GM13977 (cell line): Measurements from ENCODE around the gene DGCR8.

ENCODE experiments used
- DNase-seq: peaks from one replicate; pipeline ENCODE4 v3.0.0; 2012; ENCODE audit warnings: low spot score
- in situ Hi-C: fragments of 300-500 bp; cut with MboI; formaldehyde crosslinking; loops from one replicate; pipeline ENCODE4 v1.12.0; 2022; ENCODE audit warnings: low sequenced_read_pairs, low pct_unique_long_range_greater_than_20kb, mixed read lengths, inconsistent platforms; ENCODE audit not compliant: unreplicated experiment
- TF ChIP-seq, protein P1 (sequence below): IDR thresholded peaks from 2 replicates; pipeline ENCODE4 v1.5.1; 2012; ENCODE audit warnings: mild to moderate bottlenecking, control low read depth; ENCODE audit not compliant: insufficient read depth; ENCODE audit errors: extremely low read depth, missing control alignments

DGCR8 gene

DNA sequence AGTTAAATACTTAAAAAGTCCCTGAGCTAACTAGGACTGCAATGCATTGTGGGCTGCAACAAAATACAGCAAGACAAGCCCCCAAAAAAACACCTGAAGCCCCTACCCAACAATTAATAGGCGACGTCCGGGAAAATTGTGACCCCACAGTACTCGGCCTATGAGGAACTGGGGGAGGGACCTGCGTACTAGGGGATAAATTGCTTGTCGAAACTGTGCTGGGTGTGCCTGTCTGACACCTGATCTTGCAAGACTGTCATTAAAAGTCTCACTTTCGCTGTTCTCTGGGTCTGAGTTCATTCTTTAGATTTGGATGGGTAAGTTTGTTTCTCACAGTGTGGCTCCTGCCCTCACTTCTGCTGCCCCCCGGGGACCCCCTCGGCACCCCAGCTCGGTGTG is 44.0 kb upstream of the DGCR8 start:
- TF ChIP-seq, protein P1, sequence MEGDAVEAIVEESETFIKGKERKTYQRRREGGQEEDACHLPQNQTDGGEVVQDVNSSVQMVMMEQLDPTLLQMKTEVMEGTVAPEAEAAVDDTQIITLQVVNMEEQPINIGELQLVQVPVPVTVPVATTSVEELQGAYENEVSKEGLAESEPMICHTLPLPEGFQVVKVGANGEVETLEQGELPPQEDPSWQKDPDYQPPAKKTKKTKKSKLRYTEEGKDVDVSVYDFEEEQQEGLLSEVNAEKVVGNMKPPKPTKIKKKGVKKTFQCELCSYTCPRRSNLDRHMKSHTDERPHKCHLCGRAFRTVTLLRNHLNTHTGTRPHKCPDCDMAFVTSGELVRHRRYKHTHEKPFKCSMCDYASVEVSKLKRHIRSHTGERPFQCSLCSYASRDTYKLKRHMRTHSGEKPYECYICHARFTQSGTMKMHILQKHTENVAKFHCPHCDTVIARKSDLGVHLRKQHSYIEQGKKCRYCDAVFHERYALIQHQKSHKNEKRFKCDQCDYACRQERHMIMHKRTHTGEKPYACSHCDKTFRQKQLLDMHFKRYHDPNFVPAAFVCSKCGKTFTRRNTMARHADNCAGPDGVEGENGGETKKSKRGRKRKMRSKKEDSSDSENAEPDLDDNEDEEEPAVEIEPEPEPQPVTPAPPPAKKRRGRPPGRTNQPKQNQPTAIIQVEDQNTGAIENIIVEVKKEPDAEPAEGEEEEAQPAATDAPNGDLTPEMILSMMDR: no peak
- in situ Hi-C loops: no loop called here
- DNase-seq: no peak

DNA sequence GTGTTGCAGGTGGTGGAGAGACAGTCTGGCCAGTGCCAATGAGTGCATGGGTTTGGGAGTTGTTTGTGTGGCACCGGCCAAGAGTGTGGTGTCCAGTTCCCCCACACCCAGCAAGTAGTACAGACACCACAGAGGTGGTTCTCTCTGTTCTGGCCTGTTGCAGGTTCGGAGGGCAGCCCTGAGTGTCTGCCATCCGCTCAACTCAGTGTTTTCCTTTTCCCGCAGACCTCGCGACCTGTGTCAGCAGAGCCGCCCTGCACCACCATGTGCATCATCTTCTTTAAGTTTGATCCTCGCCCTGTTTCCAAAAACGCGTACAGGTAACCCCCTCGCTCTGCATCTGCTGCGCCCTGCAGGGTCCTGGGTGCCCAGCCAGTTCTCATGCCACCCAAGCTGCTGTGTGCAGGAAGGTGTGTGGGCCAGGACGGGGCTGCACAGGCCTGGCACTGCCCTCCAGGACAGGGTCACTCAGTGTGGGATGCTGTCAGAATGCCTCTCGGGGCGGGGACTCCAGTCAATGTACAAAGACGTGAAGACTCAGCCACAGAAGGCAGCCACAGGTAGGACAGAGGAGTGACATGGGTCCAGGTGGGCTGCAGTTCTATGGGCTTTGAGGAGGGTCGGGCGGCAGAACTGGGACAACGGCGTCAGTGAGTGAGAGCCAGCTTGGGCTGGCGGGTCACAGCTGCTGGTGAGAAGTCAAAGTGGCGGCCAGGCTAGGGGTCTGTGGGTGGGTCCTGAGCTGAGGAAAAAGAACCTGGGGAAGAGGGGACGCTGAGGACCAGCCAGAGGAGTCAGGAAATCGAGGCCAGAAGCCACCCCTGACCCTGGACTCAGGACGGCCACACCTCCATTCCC is 43.3 kb upstream of the DGCR8 start:
- TF ChIP-seq, protein P1: no peak
- DNase-seq: no peak
- in situ Hi-C loops: no loop called here

DNA sequence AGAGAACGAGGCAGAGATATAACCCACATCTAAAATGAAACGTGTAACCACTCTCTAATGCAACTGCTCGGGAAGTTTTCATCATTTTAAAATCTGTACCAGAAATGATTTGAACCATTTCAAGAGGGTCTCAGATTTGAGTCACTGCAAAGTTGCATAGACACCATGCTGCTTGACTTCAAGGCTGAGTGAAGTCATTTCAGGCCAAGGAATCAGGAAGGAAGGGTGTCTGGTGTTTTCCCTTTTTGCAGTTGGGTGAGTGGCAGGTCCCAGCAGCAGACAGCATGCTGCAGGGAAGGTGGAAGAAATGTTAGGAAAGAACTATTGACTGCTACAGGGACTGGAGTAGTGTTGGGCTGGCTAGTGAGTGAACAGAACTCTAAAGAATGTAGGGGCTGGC is 42.6 kb upstream of the DGCR8 start:
- TF ChIP-seq, protein P1: no peak
- no peak for DNase-seq
- in situ Hi-C loops: no loop called here

DNA sequence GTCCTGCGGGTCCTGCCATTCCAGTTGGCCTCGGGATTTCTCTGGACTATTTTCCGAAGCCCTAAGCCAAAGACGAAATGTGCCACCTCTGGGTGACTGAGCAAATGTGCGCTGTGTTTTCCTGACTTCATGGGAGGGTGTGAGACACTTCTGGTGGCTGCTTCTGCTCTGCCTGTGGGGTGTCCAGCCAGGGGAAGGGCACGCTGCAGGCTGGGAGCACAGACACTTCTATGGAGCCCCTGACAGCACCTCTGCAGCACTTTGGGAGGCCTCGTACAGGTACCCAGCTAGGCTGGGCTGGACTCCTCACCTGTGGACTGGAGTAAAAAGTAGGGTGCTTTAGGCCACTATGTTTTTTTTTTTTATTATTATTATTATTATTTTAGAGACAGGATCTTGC is 41.5 kb upstream of the DGCR8 start:
- in situ Hi-C loops: no loop called here
- no peak for DNase-seq
- TF ChIP-seq, protein P1: no peak

DNA sequence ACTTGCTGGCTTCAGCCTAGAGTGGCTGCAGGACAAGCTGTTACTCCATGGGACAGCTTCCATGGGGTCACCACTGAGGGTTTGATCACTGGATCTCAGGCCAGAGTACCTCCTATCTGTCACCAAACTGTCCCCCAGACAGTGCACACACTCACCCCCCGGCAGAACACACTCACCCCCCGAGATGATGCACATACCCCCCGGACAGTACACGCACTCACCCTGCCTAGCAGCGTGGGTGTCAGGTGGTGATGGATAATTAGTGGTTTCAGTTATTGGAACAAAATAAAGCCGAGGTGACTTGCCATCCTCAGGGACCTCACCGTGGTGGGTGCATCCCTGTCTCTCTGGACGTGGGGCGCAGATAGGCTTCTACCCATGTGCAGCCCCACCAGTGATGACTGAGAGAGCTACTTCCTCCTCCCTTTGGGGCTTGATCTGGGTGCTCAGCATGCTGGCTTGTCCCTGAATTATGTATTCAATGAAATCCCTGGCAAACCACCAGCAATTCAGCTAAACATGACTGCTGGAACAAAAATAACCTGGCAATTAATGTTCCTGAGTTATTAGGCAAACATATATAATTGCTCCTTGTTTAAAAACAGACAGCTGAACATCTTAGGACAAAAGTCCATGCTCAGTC is 40.2 kb upstream of the DGCR8 start:
- in situ Hi-C loops: no loop called here
- TF ChIP-seq, protein P1: no peak
- DNase-seq: no peak

DNA sequence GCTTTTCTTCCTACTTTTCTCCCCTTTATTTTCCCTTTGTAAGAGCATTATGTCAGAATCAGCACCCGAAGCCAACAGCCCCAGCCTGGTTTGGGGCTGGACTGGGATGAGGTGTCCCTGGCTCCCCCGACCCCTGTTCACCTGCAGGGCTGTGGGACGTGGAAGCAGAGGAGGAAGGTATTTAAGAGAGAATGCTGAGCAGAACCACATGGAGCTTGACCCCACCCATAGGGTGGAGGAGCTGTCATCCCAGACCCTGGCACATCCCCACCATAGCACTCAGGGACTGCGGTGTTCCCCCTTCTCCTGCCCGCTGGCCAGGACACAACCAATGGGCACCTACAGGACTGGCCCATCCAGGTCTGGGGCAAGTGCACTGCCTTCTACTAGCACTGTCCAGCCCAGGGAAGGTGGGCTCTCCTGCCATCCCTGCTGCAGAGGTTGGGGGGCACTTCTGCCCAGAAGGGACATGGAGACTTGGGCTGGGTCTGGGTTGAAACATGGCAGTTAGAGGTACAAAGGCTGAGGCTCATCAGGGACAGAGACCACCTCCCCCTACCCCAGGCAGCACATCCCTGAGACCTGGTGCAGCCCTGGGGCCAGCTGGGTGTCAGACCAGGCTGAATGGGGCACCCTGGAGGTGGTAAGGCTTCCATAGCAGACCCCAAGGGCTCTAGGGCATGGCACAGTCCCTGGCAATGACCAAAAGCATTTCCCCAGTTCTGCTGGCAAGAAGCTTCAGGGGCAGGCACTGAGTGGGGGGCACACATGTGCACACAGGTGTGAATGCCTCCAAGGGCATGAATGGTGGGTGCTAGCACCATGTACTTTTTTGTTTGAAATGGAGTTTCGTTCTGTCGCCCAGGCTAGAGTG is 39.5 kb upstream of the DGCR8 start:
- DNase-seq: no peak
- TF ChIP-seq, protein P1: no peak
- in situ Hi-C loops: no loop called here
